MCF 10A (cell line): Measurements from ENCODE around the gene F7. TPM values are rescaled to one million over a fixed set of nuclear protein-coding genes. Genes with fewer than 3 reads are reported as not detected.

Experiments used
- BruUV-seq: library from RNA; stranded (reverse); fragments of 400-500 nt; replicated peaks from 2 replicates; lab custom pipeline; 2021; lab: Mats Ljungman, UMichigan
- CTCF ChIA-PET: fragments of 300-600 bp; sonication (Branson Sonifier 250); formaldehyde crosslinking; extraction: SDS; loops from one replicate; lab custom pipeline; 2021; ENCODE audit warnings: antibody characterized with exemption, inconsistent platforms; lab: Yijun Ruan, JAX
- POLR2A ChIA-PET: fragments of 300-600, 350-650 bp; sonication (Branson Sonifier 250); formaldehyde crosslinking; extraction: SDS; loops from one replicate; lab custom pipeline; 2020; ENCODE audit warnings: antibody characterized with exemption, inconsistent platforms; lab: Yijun Ruan, JAX
- DNase-seq: peaks from one replicate; pipeline ENCODE4 v3.0.0-alpha.2; 2018; ENCODE audit not compliant: unreplicated experiment
- H3K27ac Mint-ChIP-seq: one replicate; pipeline ENCODE4 v1.8.0; 2022; ENCODE audit warnings: mild to moderate bottlenecking, low read depth, mixed read lengths; ENCODE audit not compliant: unreplicated experiment
- H3K27me3 Mint-ChIP-seq: one replicate; pipeline ENCODE4 v1.8.0; 2022; ENCODE audit warnings: mixed read lengths; ENCODE audit not compliant: insufficient read depth, unreplicated experiment
- H3K36me3 Mint-ChIP-seq: one replicate; pipeline ENCODE4 v1.8.0; 2022; ENCODE audit warnings: mild to moderate bottlenecking, moderate library complexity, mixed read lengths; ENCODE audit not compliant: insufficient read depth, unreplicated experiment
- H3K4me1 Mint-ChIP-seq: one replicate; pipeline ENCODE4 v1.8.0; 2022; ENCODE audit warnings: mixed read lengths; ENCODE audit not compliant: insufficient read depth, unreplicated experiment
- H3K4me3 Mint-ChIP-seq: one replicate; pipeline ENCODE4 v1.8.0; 2022; ENCODE audit warnings: mild to moderate bottlenecking, moderate library complexity, mixed read lengths; ENCODE audit not compliant: unreplicated experiment
- H3K9me3 Mint-ChIP-seq: one replicate; pipeline ENCODE4 v1.8.0; 2022; ENCODE audit warnings: mixed read lengths; ENCODE audit not compliant: unreplicated experiment
- intact Hi-C: fragments of 100-400 bp; cut with micrococcal nuclease; formaldehyde crosslinking; loops from 2 replicates; pipeline ENCODE4 v1.14.1; 2022
- total RNA-seq: library from RNA; stranded (reverse); gene quantifications from 2 replicates; pipeline ENCODE4 v1.2.3, GENCODE V29; 2022
- TF ChIP-seq, protein P1 (sequence below): fragments of 200-600 bp; IDR thresholded peaks from one replicate; pipeline ENCODE4 v1.8.0; 2022; ENCODE audit warnings: antibody characterized with exemption, mild to moderate bottlenecking; ENCODE audit not compliant: unreplicated experiment

F7 gene
- total RNA-seq, 1 experiment from 2014 or later = not detected

DNA sequence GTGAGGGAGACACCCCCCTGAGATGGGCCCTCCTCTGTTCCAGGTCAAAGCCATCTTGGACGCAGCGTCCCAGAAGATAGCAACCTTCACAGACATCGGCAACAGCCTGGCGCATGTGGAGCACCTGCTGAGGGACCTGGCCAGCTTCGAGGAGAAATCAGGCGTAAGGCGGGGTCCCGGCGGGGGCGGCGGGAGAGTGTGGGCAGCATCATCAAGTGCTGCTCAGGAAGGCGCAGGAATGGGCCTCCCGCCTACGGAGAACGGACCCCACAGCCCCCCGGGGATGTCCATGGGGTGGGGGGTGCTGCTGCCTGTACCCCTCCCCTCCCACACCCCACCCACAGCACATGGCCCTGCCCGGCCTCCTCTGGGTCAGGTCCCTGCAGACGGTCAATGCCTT, 31.2 kb upstream of the F7 start:
- DNase-seq = no peak
- Mint-ChIP-seq H3K27ac (no peak overlapping the region), H3K27me3 (peaks cover 12% of the 10 kb centered on the region), H3K4me1 (no peaks in the 10 kb centered on the region), H3K36me3 (no peaks in the 10 kb centered on the region), H3K4me3 (no peak overlapping the region), H3K9me3 (no peaks in the 10 kb centered on the region)
- no TSS peak for BruUV-seq
- intact Hi-C loops = no loop called here
- CTCF ChIA-PET = no interaction called here
- POLR2A ChIA-PET = no interaction called here
- TF ChIP-seq, protein P1, sequence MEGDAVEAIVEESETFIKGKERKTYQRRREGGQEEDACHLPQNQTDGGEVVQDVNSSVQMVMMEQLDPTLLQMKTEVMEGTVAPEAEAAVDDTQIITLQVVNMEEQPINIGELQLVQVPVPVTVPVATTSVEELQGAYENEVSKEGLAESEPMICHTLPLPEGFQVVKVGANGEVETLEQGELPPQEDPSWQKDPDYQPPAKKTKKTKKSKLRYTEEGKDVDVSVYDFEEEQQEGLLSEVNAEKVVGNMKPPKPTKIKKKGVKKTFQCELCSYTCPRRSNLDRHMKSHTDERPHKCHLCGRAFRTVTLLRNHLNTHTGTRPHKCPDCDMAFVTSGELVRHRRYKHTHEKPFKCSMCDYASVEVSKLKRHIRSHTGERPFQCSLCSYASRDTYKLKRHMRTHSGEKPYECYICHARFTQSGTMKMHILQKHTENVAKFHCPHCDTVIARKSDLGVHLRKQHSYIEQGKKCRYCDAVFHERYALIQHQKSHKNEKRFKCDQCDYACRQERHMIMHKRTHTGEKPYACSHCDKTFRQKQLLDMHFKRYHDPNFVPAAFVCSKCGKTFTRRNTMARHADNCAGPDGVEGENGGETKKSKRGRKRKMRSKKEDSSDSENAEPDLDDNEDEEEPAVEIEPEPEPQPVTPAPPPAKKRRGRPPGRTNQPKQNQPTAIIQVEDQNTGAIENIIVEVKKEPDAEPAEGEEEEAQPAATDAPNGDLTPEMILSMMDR = no peak

DNA sequence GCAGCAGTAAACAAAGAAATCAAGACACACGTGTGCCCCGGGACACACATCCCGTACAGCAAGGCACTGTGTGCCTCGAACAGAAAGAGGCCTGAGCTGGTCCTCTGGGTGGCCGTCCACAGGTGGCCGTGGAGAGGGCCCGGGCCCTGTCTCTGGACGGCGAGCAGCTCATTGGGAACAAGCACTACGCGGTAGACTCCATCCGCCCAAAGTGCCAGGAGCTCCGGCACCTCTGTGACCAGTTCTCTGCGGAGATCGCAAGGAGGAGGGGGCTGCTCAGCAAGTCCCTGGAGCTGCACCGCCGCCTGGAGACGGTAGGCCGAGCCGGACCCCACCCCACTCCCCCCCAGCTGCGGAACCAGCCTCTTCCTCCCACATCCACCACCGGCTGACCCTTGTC, 30.7 kb upstream of the F7 start:
- Mint-ChIP-seq H3K9me3 (no peaks in the 10 kb centered on the region), H3K27me3 (peaks cover 12% of the 10 kb centered on the region), H3K4me3 (no peak overlapping the region), H3K36me3 (no peaks in the 10 kb centered on the region), H3K4me1 (no peaks in the 10 kb centered on the region), H3K27ac (no peak overlapping the region)
- no TSS peak for BruUV-seq
- TF ChIP-seq, protein P1 = no peak
- intact Hi-C loops = no loop called here
- ChIA-PET POLR2A (no interaction called here), CTCF (interaction anchor here (0.6 kb wide), 1 partner anchor 135 kb away, joined by 3 read pairs; no protein-coding TSS in a partner anchor)
- no peak for DNase-seq

DNA sequence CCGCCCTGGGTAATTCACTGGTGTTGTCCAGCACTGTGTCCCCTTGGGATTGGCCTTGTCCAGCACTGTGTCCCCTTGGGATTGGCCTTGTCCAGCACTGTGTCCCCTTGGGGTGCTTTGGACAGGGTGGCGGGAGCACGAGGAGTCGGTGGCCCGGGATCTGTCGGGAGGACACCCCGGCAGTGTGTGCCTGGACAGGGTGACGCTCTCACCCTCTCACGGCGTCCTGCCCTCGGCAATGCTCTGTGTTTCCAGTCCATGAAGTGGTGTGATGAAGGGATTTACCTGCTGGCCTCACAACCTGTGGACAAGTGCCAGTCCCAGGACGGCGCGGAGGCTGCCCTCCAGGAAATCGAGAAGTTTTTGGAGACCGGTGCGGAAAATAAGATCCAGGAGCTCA, 29.9 kb upstream of the F7 start:
- POLR2A ChIA-PET = no interaction called here
- Mint-ChIP-seq H3K9me3 (no peaks in the 10 kb centered on the region), H3K4me3 (no peak overlapping the region)

DNA sequence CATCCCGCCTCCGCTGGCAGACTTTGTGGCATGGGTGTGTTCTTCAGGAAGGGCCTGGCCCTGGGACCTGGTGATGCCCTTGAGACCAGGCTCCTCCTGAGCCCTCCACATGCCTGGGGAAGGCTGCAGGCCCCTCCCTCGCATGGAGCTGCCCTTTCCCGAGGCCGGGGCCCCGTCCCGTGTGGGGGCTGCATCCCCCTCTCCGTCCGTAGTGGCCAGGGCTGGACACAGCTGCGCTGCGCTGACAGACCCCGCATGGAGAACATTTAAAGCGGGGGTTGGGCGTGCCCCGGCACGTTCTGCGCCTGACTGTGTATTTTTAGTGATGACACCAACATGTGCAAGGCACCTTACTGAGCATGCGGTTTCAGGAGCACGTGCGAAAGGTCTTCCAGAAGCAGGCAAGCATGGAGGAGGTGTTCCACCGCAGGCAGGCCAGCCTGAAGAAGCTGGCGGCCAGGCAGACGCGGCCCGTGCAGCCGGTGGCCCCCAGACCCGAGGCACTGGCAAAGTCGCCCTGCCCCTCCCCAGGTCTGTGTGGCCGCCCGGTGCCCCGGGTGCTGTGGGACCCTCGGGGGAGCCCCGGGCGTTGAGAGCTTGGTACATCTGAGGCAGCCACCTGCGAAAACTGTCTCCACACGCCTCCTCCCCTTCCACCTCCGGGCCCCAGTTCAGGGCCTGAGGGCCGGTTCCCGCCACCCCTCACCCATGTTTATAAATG, 28.8 kb upstream of the F7 start:
- ChIA-PET POLR2A (no interaction called here), CTCF (interaction anchor here (0.7 to 0.8 kb wide), 2 partner anchors 100 to 1648 kb away, joined by 3 read pairs; no protein-coding TSS in a partner anchor)
- Mint-ChIP-seq H3K36me3 (no peaks in the 10 kb centered on the region), H3K4me3 (no peak overlapping the region), H3K27ac (no peak overlapping the region), H3K27me3 (peaks cover 12% of the 10 kb centered on the region), H3K9me3 (no peaks in the 10 kb centered on the region), H3K4me1 (no peaks in the 10 kb centered on the region)
- no TSS peak for BruUV-seq
- TF ChIP-seq, protein P1 = no peak
- DNase-seq = no peak
- intact Hi-C loops = no loop called here

More for the DNA sequence above, 29.9 kb upstream of the F7 start:
- TF ChIP-seq, protein P1 = no peak
- intact Hi-C loops = no loop called here
- H3K4me1 Mint-ChIP-seq = no peaks in the 10 kb centered on the region
- DNase-seq = no peak
- CTCF ChIA-PET = no interaction called here
- H3K36me3 Mint-ChIP-seq = no peaks in the 10 kb centered on the region
- peaks cover 12% of the 10 kb centered on the region for H3K27me3 Mint-ChIP-seq
- H3K27ac Mint-ChIP-seq = no peak overlapping the region
- no TSS peak for BruUV-seq
